HEK293T (cell line): ENCODE data around the gene IL12A.

Source experiments
- ARNT ChIP-seq: fragments of 450-650 bp; IDR thresholded peaks from 2 replicates; pipeline ENCODE4 v1.6.1; 2017; ENCODE audit warnings: mild to moderate bottlenecking
- BHLHE40 ChIP-seq: fragments of 450-650 bp; IDR thresholded peaks from 2 replicates; pipeline ENCODE4 v1.6.1; 2016; ENCODE audit warnings: mild to moderate bottlenecking, moderate library complexity, borderline replicate concordance
- FOXA1 ChIP-seq: fragments of 450-650 bp; IDR thresholded peaks from 2 replicates; pipeline ENCODE4 v1.6.1; 2016; ENCODE audit warnings: mild to moderate bottlenecking
- FOXK2 ChIP-seq: fragments of 450-650 bp; IDR thresholded peaks from 2 replicates; pipeline ENCODE4 v1.6.1; 2016; ENCODE audit warnings: mild to moderate bottlenecking
- FOXM1 ChIP-seq: fragments of 450-650 bp; IDR thresholded peaks from 2 replicates; pipeline ENCODE4 v1.6.1; 2017; ENCODE audit warnings: mild to moderate bottlenecking, borderline replicate concordance
- LEF1 ChIP-seq: fragments of 450-650 bp; IDR thresholded peaks from 2 replicates; pipeline ENCODE4 v1.6.1; 2017; ENCODE audit warnings: mild to moderate bottlenecking, borderline replicate concordance
- NFRKB ChIP-seq: fragments of 450-650 bp; IDR thresholded peaks from 2 replicates; pipeline ENCODE4 v1.6.1; 2016; ENCODE audit warnings: mild to moderate bottlenecking, moderate library complexity
- SP1 ChIP-seq: fragments of 450-650 bp; IDR thresholded peaks from 2 replicates; pipeline ENCODE4 v1.6.1; 2017
- SUZ12 ChIP-seq: fragments of 450-650 bp; IDR thresholded peaks from 2 replicates; pipeline ENCODE4 v1.6.1; 2016; ENCODE audit warnings: mild to moderate bottlenecking
- ZNF384 ChIP-seq: fragments of 450-650 bp; IDR thresholded peaks from 2 replicates; pipeline ENCODE4 v1.6.1; 2016
- TF ChIP-seq, protein P1 (sequence below): fragments of 450-650 bp; IDR thresholded peaks from 2 replicates; pipeline ENCODE4 v1.6.1; 2016

DNA sequence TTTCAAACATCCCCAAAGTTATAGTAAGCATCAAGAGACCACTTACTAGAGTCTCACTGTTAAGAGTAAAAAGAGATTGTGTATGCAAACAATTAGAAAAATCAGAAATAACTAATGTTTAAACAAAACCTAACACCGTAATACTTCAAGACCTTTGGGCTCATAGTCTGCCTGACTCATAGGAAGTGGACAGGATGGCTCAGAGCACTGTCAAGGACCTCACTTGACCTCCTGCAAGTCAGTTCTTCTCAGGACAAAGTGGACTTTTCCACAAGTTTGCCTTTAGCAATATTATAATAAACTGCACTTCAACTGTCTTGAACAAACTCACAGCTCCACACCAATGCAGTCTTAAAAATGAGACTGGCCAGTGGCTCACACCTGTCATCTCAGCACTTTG, 34.8 kb downstream of the IL12A start:
- TF ChIP-seq FOXA1 = no peak
- TF ChIP-seq BHLHE40 = no peak
- TF ChIP-seq SP1 = no peak
- no peak for TF ChIP-seq FOXK2
- TF ChIP-seq LEF1 = no peak
- no peak for TF ChIP-seq ZNF384
- TF ChIP-seq, protein P1, sequence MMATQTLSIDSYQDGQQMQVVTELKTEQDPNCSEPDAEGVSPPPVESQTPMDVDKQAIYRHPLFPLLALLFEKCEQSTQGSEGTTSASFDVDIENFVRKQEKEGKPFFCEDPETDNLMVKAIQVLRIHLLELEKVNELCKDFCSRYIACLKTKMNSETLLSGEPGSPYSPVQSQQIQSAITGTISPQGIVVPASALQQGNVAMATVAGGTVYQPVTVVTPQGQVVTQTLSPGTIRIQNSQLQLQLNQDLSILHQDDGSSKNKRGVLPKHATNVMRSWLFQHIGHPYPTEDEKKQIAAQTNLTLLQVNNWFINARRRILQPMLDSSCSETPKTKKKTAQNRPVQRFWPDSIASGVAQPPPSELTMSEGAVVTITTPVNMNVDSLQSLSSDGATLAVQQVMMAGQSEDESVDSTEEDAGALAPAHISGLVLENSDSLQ = no peak
- no peak for TF ChIP-seq NFRKB
- TF ChIP-seq SUZ12 = no peak
- no peak for TF ChIP-seq FOXM1
- no peak for TF ChIP-seq ARNT
